Osteocyte (in vitro differentiated cells): Measurements from ENCODE around the gene KLRF2. TPM values are rescaled to one million over a fixed set of nuclear protein-coding genes. Genes with fewer than 3 reads are reported as not detected.

Source experiments
- DNase-seq: peaks from one replicate; pipeline ENCODE4 v3.0.0; 2021; ENCODE audit warnings: mixed read lengths; ENCODE audit not compliant: unreplicated experiment; ENCODE audit errors: extremely low spot score
- H3K27ac Mint-ChIP-seq: one replicate; pipeline ENCODE4 v1.8.0; 2021; ENCODE audit warnings: mild to moderate bottlenecking, mixed read lengths; ENCODE audit not compliant: unreplicated experiment
- H3K27me3 Mint-ChIP-seq: one replicate; pipeline ENCODE4 v1.8.0; 2021; ENCODE audit warnings: mixed read lengths; ENCODE audit not compliant: unreplicated experiment
- H3K36me3 Mint-ChIP-seq: one replicate; pipeline ENCODE4 v1.8.0; 2021; ENCODE audit warnings: mixed read lengths; ENCODE audit not compliant: unreplicated experiment
- H3K4me1 Mint-ChIP-seq: one replicate; pipeline ENCODE4 v1.8.0; 2021; ENCODE audit warnings: mixed read lengths; ENCODE audit not compliant: unreplicated experiment
- H3K4me3 Mint-ChIP-seq: one replicate; pipeline ENCODE4 v1.8.0; 2021; ENCODE audit warnings: mild to moderate bottlenecking, moderate library complexity, mixed read lengths; ENCODE audit not compliant: unreplicated experiment
- H3K9me3 Mint-ChIP-seq: one replicate; pipeline ENCODE4 v1.8.0; 2021; ENCODE audit warnings: mixed read lengths; ENCODE audit not compliant: unreplicated experiment
- CTCF ChIP-seq: fragments of 200-600 bp; sonication (generic); IDR thresholded peaks from 2 replicates; pipeline ENCODE4 v1.5.0; 2021; ENCODE audit warnings: antibody characterized with exemption, mild to moderate bottlenecking, moderate library complexity
- long read RNA-seq: library from polyadenylated mRNA; unstranded; transcript quantifications from one replicate; pipeline ENCODE4 v2.0.0, GENCODE V29; 2021
- total RNA-seq: library from RNA; stranded (reverse); gene quantifications from 2 replicates; pipeline ENCODE4 v1.2.1, GENCODE V29; 2021

Gene KLRF2
- total RNA-seq = not detected in 2 replicates
- long read RNA-seq = 0 reads

- Mint-ChIP-seq H3K4me1 (no peaks in the 10 kb centered on the region), H3K36me3 (no peaks in the 10 kb centered on the region), H3K4me3 (no peak within 1 kb of the TSS), H3K27me3 (no peaks in the 10 kb centered on the region), H3K27ac (no peak within 1 kb of the TSS), H3K9me3 (no peaks in the 10 kb centered on the region)
- TF ChIP-seq CTCF = no peak
- no peak for DNase-seq
Observed at GRCh38 chr12:9881246-9881645, at the start of gene KLRF2. TSS of gene KLRF2 (plus strand) at chr12:9881489. CDS start at chr12:9881596, 107 bp downstream.

- no peaks in the 10 kb centered on the region for H3K27me3 Mint-ChIP-seq
- no peaks in the 10 kb centered on the region for H3K4me1 Mint-ChIP-seq
- no peak for TF ChIP-seq CTCF
- H3K27ac Mint-ChIP-seq = no peak overlapping the region
- H3K36me3 Mint-ChIP-seq = no peaks in the 10 kb centered on the region
- H3K4me3 Mint-ChIP-seq = no peak overlapping the region
- DNase-seq = no peak
- no peaks in the 10 kb centered on the region for H3K9me3 Mint-ChIP-seq
Observed at GRCh38 chr12:9831720-9832119, 49.6 kb upstream of the KLRF2 start.

GRCh38 chr12:9843407-9843806 lies 37.9 kb upstream of the KLRF2 start:
- no peaks in the 10 kb centered on the region for H3K4me1 Mint-ChIP-seq
- H3K9me3 Mint-ChIP-seq = no peaks in the 10 kb centered on the region
- H3K27ac Mint-ChIP-seq = no peak overlapping the region
- no peaks in the 10 kb centered on the region for H3K36me3 Mint-ChIP-seq
- no peak for DNase-seq
- peaks cover 18% of the 10 kb centered on the region for H3K27me3 Mint-ChIP-seq
- H3K4me3 Mint-ChIP-seq = no peak overlapping the region
- no peak for TF ChIP-seq CTCF

- Mint-ChIP-seq H3K36me3 (no peaks in the 10 kb centered on the region), H3K9me3 (no peaks in the 10 kb centered on the region), H3K4me3 (no peak overlapping the region), H3K27me3 (peaks cover 18% of the 10 kb centered on the region), H3K4me1 (no peaks in the 10 kb centered on the region), H3K27ac (no peak overlapping the region)
- DNase-seq = no peak
- no peak for TF ChIP-seq CTCF
Observed at GRCh38 chr12:9848899-9849298, 32.4 kb upstream of the KLRF2 start.

- H3K27ac Mint-ChIP-seq = no peak overlapping the region
- no peak for DNase-seq
- no peaks in the 10 kb centered on the region for H3K36me3 Mint-ChIP-seq
- no peaks in the 10 kb centered on the region for H3K4me1 Mint-ChIP-seq
- H3K9me3 Mint-ChIP-seq = no peaks in the 10 kb centered on the region
- H3K27me3 Mint-ChIP-seq = peaks cover 12% of the 10 kb centered on the region
- no peak overlapping the region for H3K4me3 Mint-ChIP-seq
- no peak for TF ChIP-seq CTCF
Observed at GRCh38 chr12:9851050-9851449, 30.2 kb upstream of the KLRF2 start.
